Esophagus muscularis mucosa (tissue), 4 donors: ENCODE results near the gene PTPN14. TPM values are rescaled to one million over a fixed set of nuclear protein-coding genes. Genes with fewer than 3 reads are reported as not detected.

Experiments used
- DNase-seq: peaks from one replicate; pipeline ENCODE4 v3.0.0-alpha.2; 2017; ENCODE audit errors: extremely low spot score
- H3K27ac ChIP-seq, 4 donors: fragments of 200-600 bp; sonication (generic); replicated peaks in 1 of 4; 1 replicate in 3 of 4; 2 replicates in 1 of 4; pipeline ENCODE4 v1.5.1; 2016 to 2019; ENCODE audit warnings: mild to moderate bottlenecking in 1 of 4
- H3K27me3 ChIP-seq, 4 donors: fragments of 200-600 bp; sonication (generic); one replicate each; pipeline versions ENCODE4 v1.5.1 to v1.6.0; 2016 to 2019
- H3K36me3 ChIP-seq, 4 donors: fragments of 200-600 bp; sonication (generic); one replicate each; pipeline ENCODE4 v1.5.1; 2016 to 2019
- H3K4me1 ChIP-seq, 4 donors: fragments of 200-600 bp; sonication (generic); one replicate each; pipeline ENCODE4 v1.5.1; 2016 to 2019
- H3K4me3 ChIP-seq, 4 donors: fragments of 200-600 bp; sonication (generic); 1 replicate in 2 of 4; 2 replicates in 2 of 4; pipeline ENCODE4 v1.5.1; 2016 to 2019; ENCODE audit warnings: mild to moderate bottlenecking in 4 of 4, moderate library complexity in 1 of 4
- H3K9me3 ChIP-seq, 4 donors: fragments of 200-600 bp; sonication (generic); 1 replicate in 3 of 4; 2 replicates in 1 of 4; pipeline ENCODE4 v1.5.1; 2016 to 2019
- EP300 ChIP-seq: sonication (generic); formaldehyde crosslinking; IDR thresholded peaks from one replicate; pipeline ENCODE4 v1.6.1; 2017; ENCODE audit warnings: antibody characterized with exemption
- POLR2A ChIP-seq: fragments of 450-650 bp; IDR thresholded peaks from one replicate; pipeline ENCODE4 v1.6.1; 2017; ENCODE audit warnings: antibody characterized with exemption, moderate library complexity, mild to moderate bottlenecking, low read depth
- POLR2AphosphoS5 ChIP-seq, 2 donors: sonication (generic); formaldehyde crosslinking; IDR thresholded peaks; one replicate each; pipeline ENCODE4 v1.6.1; 2017; ENCODE audit warnings: antibody characterized with exemption in 2 of 2
- WGBS: methylation state at CpG from one replicate; pipeline ENCODE4 v1.1.5; 2018; 5-methylcytosine and 5-hydroxymethylcytosine counted together
- intact Hi-C: fragments of 100-400 bp; cut with DNase I; formaldehyde crosslinking; loops from one replicate; pipeline ENCODE4 v1.15.1; 2023
- total RNA-seq, 4 donors: library from RNA; depleted of rRNA; stranded (reverse); fragments of >200 nt; gene quantifications; one replicate each; pipeline versions ENCODE4 v1.1.0 to v1.2.1, GENCODE V29; 2016
- TF ChIP-seq, protein P1 (sequence below), 3 experiments: fragments of 200-600 bp in 2 of 3; fragments of 450-650 bp in 1 of 3; sonication (generic) in 2 of 3; IDR thresholded peaks; one replicate each; pipeline ENCODE4 v1.5.1; 2017 to 2019; ENCODE audit warnings: antibody characterized with exemption in 3 of 3, mild to moderate bottlenecking in 2 of 3, moderate library complexity in 1 of 3

The PTPN14 gene
- total RNA-seq, 4 donors from 2014 or later = 48.5 to 108 (median 69.1) TPM

DNA sequence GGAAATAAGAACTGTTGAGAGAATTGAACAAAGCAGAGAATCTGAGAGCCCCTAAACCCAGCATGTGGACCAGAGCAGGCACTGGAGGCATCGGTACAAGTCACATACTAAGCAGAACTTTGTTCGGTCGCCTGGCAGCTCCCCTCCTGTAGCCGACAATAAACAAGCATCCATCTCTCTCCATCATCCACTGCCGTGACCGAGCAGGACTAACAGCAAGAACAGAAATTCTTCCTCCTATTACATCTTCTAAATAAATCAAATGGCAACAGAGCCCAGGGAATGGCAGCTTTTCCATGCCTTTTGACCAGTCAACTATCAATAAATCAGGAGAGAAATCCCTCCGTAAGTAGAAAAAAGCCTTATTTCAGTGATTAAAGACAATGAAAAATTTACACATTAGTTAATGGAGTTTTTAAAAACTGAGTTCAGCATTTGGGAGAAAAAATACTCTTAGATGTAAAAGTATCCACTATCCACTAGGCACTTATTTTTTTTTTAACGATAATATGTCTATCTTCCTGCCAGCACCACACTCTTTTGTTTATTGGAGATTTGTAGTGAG is 36.5 kb downstream of the PTPN14 start:
- WGBS = 46% methylated on average over 8 of the region's 8 CpGs
- TF ChIP-seq EP300 (no peak), POLR2A (no peak), POLR2AphosphoS5 (IDR thresholded peaks at IDR 0.05) (no peak)
- TF ChIP-seq, protein P1, sequence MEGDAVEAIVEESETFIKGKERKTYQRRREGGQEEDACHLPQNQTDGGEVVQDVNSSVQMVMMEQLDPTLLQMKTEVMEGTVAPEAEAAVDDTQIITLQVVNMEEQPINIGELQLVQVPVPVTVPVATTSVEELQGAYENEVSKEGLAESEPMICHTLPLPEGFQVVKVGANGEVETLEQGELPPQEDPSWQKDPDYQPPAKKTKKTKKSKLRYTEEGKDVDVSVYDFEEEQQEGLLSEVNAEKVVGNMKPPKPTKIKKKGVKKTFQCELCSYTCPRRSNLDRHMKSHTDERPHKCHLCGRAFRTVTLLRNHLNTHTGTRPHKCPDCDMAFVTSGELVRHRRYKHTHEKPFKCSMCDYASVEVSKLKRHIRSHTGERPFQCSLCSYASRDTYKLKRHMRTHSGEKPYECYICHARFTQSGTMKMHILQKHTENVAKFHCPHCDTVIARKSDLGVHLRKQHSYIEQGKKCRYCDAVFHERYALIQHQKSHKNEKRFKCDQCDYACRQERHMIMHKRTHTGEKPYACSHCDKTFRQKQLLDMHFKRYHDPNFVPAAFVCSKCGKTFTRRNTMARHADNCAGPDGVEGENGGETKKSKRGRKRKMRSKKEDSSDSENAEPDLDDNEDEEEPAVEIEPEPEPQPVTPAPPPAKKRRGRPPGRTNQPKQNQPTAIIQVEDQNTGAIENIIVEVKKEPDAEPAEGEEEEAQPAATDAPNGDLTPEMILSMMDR (IDR thresholded peaks at IDR 0.05) = no peak
- Histone ChIP-seq H3K4me1 (peaks cover 22 to 66% (median 42%) of the 10 kb centered on the region in 4 donors), H3K27ac (no peak overlapping the region), H3K36me3 (no peaks in the 10 kb centered on the region), H3K9me3 (no peaks in the 10 kb centered on the region), H3K27me3 (no peaks in the 10 kb centered on the region), H3K4me3 (peak overlapping the region in 1 of 4 donors; percentile 1)
- intact Hi-C loops = no loop called here
- DNase-seq = no peak

DNA sequence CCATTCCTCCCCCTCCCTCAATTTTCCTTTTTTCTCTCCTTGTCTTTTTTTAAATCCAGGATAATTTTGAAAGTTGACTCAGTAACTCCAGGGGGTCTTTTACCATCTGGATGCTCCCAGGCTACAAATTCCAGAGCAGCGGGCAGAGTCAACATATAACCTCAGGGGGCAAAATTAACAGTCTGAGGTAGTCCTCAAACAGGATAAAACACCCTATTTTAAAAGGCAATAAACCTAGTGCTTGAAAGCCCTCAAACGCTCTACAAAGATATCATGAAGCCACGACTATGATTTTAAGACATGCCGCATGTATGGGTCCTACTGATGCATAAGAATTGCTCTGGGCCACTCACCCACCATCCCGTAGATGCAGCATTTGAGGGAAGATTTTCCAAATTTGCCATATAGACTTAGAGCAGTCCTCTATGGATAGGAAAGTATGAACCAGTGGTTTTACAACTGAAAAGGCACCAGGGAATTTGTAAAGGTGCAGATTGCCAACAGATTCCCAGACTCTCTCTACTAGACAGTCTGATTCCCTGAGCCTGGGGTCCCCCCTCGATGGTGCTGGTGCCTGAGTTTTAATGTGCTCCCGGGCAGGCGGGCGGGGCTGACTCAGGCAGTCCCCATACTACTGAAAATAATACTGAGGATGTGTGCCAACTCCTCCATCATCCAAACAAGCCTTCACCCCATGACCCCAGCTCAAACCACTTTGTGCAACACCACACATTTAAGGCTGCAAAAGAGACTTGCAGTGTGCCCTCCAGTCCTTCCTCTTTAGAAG is 37.2 kb downstream of the PTPN14 start:
- Histone ChIP-seq H3K27me3 (no peaks in the 10 kb centered on the region), H3K9me3 (no peaks in the 10 kb centered on the region), H3K4me1 (peaks cover 22 to 66% (median 42%) of the 10 kb centered on the region in 4 donors), H3K27ac (no peak overlapping the region), H3K4me3 (peak overlapping the region in 1 of 4 donors; percentile 1), H3K36me3 (no peaks in the 10 kb centered on the region)
- no peak for DNase-seq
- TF ChIP-seq EP300 (no peak), POLR2AphosphoS5 (IDR thresholded peaks at IDR 0.05) (no peak), POLR2A (no peak)
- TF ChIP-seq, protein P1 (IDR thresholded peaks at IDR 0.05) = no peak
- intact Hi-C loops = no loop called here
- 78% methylated on average over 7 of the region's 9 CpGs for WGBS

DNA sequence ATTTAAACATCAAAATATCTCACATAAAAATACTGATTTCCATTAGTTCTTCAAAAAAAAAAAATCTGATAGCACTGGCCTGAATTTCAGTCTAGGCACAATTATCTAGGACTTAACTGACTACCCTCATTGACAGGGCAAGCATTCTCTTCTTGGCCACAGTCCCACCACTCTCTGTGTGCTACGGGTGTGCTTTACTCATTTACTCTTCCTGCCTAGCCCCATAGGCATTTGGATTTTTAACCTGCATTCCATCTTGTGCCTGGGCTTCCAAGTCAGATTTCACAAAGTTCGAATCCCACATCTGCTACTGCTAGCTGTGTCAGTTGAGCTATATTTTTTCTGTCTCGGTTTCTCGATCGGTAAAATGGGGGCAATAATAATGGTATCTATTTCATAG is 38.0 kb downstream of the PTPN14 start:
- H3K9me3 ChIP-seq = no peaks in the 10 kb centered on the region
- no peak overlapping the region for H3K4me3 ChIP-seq
- TF ChIP-seq EP300 (no peak), POLR2AphosphoS5 (IDR thresholded peaks at IDR 0.05) (no peak), POLR2A (no peak)
- TF ChIP-seq, protein P1 (IDR thresholded peaks at IDR 0.05) = no peak
- H3K36me3 ChIP-seq = no peaks in the 10 kb centered on the region
- DNase-seq = no peak
- H3K27ac ChIP-seq = no peak overlapping the region
- H3K4me1 ChIP-seq = peaks cover 22 to 59% (median 40%) of the 10 kb centered on the region in 4 donors
- intact Hi-C loops = no loop called here
- H3K27me3 ChIP-seq = no peaks in the 10 kb centered on the region
- 89% methylated on average over 5 of the region's 5 CpGs for WGBS

DNA sequence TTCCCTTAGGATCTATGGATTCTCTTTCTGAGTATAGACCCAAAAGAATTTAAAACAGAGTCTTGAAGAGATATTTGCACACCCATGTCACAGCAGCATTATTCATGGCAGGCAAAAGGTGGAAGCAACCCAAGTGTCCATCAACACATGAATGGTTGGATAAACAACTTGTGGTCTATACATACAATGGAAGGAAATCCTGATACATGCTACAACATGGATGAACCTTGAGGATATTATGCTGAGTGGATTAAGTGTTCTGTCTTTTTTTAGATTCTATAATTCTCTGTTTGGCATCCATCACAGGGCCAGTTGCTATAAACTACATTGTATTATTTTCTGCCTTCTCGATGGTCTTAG is 39.8 kb downstream of the PTPN14 start:
- H3K4me1 ChIP-seq = peaks cover 21 to 50% (median 32%) of the 10 kb centered on the region in 4 donors
- intact Hi-C loops = no loop called here
- H3K36me3 ChIP-seq = no peaks in the 10 kb centered on the region
- no peak overlapping the region for H3K4me3 ChIP-seq
- TF ChIP-seq, protein P1 (IDR thresholded peaks at IDR 0.05) = no peak
- TF ChIP-seq EP300 (no peak), POLR2AphosphoS5 (IDR thresholded peaks at IDR 0.05) (no peak), POLR2A (no peak)
- WGBS = 83% methylated on average over 1 of the region's 1 CpG
- H3K27ac ChIP-seq = no peak overlapping the region
- H3K27me3 ChIP-seq = no peaks in the 10 kb centered on the region
- DNase-seq = peak; percentile 0
- no peaks in the 10 kb centered on the region for H3K9me3 ChIP-seq
